ENCODE results near the gene NT5C1A. TPM values are rescaled to one million over a fixed set of nuclear protein-coding genes. Genes with fewer than 3 reads are reported as not detected.

The NT5C1A gene
- total RNA-seq, 2 experiments from 2014 or later, result 0.25 TPM; not detected in 1

DNA sequence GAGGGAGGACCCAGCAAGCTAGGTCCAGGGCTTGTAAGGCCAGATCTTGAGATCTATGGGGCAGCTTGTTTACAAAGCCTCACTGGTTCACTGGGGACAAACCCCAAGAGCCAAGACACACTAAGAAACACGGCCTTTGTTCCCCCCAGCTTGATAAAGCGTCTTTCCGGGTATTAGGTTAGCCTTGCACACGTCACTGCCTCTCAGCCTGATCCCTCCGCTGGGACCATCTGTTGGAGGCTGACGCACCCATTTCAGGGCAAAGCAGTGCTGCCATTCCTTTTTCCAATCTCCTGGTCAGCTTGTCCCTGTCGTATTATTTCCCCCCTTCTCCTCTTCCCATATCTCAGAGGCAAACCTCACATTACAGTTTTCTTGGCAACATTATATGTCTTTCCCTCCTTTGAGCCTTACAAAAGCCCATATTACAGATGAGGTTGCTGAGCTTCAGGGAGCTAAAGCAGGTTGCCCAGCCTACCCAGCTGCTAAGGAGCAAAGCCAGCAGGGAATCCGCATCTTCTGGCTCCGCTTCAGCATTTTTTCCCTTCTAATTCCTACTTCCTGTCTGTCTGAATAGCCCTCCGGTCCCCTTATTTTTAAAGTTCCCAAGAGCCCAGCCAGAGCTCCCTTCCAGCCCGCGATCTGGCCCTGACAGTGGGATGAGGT lies 36.6 kb downstream of the NT5C1A start:
- POLR2A ChIA-PET, result interaction anchor here (0.7 to 1.2 kb wide), 2 partner anchors 61 to 428 kb away, joined by 3 read pairs; no protein-coding TSS in a partner anchor
- H3K27me3 Mint-ChIP-seq, result peaks cover 38% of the 10 kb centered on the region
- CTCF ChIA-PET, result interaction anchor here (0.7 to 3.5 kb wide), 3 partner anchors 23 to 272 kb away, joined by 3 to 17 read pairs (median 8); no protein-coding TSS in a partner anchor
- DNase-seq (no peak), ATAC-seq (no peak)
- no peaks in the 10 kb centered on the region for H3K36me3 Mint-ChIP-seq (ENCODE audit: low read depth)
- H3K4me1 Mint-ChIP-seq (ENCODE audit: low read depth), result peaks cover 10% of the 10 kb centered on the region
- H3K9me3 Mint-ChIP-seq, result no peaks in the 10 kb centered on the region
- no peak overlapping the region for H3K27ac Mint-ChIP-seq
- no peak overlapping the region for H3K4me3 Mint-ChIP-seq
- intact Hi-C loops (cut with micrococcal nuclease), result no loop called here
- TF ChIP-seq, protein P1, sequence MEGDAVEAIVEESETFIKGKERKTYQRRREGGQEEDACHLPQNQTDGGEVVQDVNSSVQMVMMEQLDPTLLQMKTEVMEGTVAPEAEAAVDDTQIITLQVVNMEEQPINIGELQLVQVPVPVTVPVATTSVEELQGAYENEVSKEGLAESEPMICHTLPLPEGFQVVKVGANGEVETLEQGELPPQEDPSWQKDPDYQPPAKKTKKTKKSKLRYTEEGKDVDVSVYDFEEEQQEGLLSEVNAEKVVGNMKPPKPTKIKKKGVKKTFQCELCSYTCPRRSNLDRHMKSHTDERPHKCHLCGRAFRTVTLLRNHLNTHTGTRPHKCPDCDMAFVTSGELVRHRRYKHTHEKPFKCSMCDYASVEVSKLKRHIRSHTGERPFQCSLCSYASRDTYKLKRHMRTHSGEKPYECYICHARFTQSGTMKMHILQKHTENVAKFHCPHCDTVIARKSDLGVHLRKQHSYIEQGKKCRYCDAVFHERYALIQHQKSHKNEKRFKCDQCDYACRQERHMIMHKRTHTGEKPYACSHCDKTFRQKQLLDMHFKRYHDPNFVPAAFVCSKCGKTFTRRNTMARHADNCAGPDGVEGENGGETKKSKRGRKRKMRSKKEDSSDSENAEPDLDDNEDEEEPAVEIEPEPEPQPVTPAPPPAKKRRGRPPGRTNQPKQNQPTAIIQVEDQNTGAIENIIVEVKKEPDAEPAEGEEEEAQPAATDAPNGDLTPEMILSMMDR (IDR thresholded peaks at IDR 0.05), result no peak

GRCh38 chr1:39633422-39633821 lies 38.5 kb downstream of the NT5C1A start:
- H3K9me3 Mint-ChIP-seq, result no peaks in the 10 kb centered on the region
- ATAC-seq (no peak), DNase-seq (no peak)
- no peak overlapping the region for H3K27ac Mint-ChIP-seq
- H3K4me1 Mint-ChIP-seq (ENCODE audit: low read depth), result peaks cover 5% of the 10 kb centered on the region
- intact Hi-C loops (cut with micrococcal nuclease), result no loop called here
- H3K4me3 Mint-ChIP-seq, result no peak overlapping the region
- CTCF ChIA-PET, result interaction anchor here (0.5 to 3.5 kb wide), 4 partner anchors 19 to 25 kb away, joined by 3 to 17 read pairs (median 4); no protein-coding TSS in a partner anchor
- no peaks in the 10 kb centered on the region for H3K36me3 Mint-ChIP-seq (ENCODE audit: low read depth)
- TF ChIP-seq, protein P1 (IDR thresholded peaks at IDR 0.05), result no peak
- peaks cover 32% of the 10 kb centered on the region for H3K27me3 Mint-ChIP-seq
- POLR2A ChIA-PET, result interaction anchor here (0.8 kb wide), 1 partner anchor 68 kb away, joined by 4 read pairs; no protein-coding TSS in a partner anchor

- ChIA-PET CTCF (interaction anchor here (0.9 to 3.5 kb wide), 2 partner anchors 20 to 25 kb away, joined by 3 to 17 read pairs; no protein-coding TSS in a partner anchor), POLR2A (interaction anchor here (0.8 kb wide), 1 partner anchor 67 kb away, joined by 4 read pairs; no protein-coding TSS in a partner anchor)
- peaks cover 28% of the 10 kb centered on the region for H3K27me3 Mint-ChIP-seq
- peaks cover 5% of the 10 kb centered on the region for H3K4me1 Mint-ChIP-seq (ENCODE audit: low read depth)
- TF ChIP-seq, protein P1 (IDR thresholded peaks at IDR 0.05), result no peak
- H3K4me3 Mint-ChIP-seq, result no peak overlapping the region
- H3K9me3 Mint-ChIP-seq, result no peaks in the 10 kb centered on the region
- DNase-seq (no peak), ATAC-seq (no peak)
- no peak overlapping the region for H3K27ac Mint-ChIP-seq
- H3K36me3 Mint-ChIP-seq (ENCODE audit: low read depth), result no peaks in the 10 kb centered on the region
- intact Hi-C loops (cut with micrococcal nuclease), result no loop called here
Measured at GRCh38 chr1:39632682-39633417, 39.1 kb downstream of the NT5C1A start.

DNA sequence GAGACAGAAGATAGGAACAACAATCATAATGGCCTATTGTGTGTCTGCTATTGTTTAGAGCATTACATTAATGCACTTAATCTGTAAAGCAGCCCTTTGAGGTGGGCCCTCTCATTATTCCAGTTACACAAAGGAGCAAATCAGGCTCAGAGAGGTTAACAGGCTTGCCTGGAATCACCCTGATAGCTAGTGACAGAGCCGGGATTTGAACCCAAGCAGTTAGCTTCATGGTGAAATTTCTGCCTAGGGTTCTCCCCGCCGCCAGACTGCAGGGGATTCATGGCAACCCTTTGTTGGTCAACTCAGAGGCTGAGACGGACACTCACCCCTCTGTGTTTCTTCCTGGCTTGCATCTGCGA lies 39.6 kb downstream of the NT5C1A start:
- Mint-ChIP-seq H3K36me3 (ENCODE audit: low read depth) (no peaks in the 10 kb centered on the region), H3K27ac (no peak overlapping the region), H3K9me3 (no peaks in the 10 kb centered on the region), H3K4me1 (ENCODE audit: low read depth) (peaks cover 5% of the 10 kb centered on the region), H3K4me3 (no peak overlapping the region), H3K27me3 (peaks cover 23% of the 10 kb centered on the region)
- TF ChIP-seq, protein P1 (IDR thresholded peaks at IDR 0.05), result no peak
- DNase-seq, result no peak
- ChIA-PET POLR2A (interaction anchor here (0.8 kb wide), 1 partner anchor 67 kb away, joined by 4 read pairs; no protein-coding TSS in a partner anchor), CTCF (interaction anchor here (3.5 kb wide), 1 partner anchor 26 kb away, joined by 17 read pairs; no protein-coding TSS in a partner anchor)
- ATAC-seq, result no peak
- intact Hi-C loops (cut with micrococcal nuclease), result no loop called here
